NK-92 (cell line): ENCODE data around the gene TRMT2A.

Experiments
- DNase-seq: peaks from one replicate; lab custom pipeline; 2025; ENCODE audit not compliant: unreplicated experiment; lab: John Stamatoyannopoulos, UW

TRMT2A gene

DNA sequence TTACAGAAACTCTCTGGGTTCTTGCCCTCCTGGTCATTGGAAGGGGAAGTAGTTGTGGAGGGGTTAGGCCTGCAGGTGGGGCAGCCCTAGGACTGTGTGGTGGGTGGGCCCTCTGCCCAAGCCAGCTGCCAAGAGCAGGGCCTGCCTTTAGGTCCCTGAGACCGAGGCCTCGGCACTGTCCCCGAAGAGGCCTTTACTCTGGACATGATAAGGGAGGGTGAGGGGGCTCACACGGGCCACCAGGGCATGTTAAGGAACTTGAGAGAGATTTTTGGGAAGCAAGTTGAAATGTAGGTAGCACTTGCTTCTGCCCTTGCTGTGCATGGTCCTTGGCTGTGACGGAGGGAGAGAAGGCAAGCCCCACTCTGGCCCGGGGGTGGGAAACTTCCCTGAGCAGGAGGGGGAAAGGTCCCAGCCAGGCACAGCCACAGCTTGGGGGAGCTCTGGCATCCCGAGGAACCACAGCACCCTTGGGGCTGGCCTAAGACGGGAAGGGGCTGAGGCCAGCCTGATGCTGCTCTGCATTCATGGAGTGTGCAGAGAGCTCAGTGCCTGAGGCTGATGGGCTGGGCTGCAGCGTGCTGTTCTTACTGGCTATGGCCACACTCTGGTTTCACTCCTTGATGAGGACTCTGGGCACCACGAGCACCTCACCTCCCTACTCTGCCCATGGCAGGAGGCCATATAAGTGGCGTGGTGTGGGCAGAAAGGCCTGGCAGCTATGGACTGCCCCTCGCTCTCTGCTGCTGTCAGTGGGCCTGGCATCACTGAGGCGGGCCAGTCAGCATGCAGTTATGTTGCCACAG lies 8.9 kb downstream of the TRMT2A start:
- DNase-seq: no peak

DNA sequence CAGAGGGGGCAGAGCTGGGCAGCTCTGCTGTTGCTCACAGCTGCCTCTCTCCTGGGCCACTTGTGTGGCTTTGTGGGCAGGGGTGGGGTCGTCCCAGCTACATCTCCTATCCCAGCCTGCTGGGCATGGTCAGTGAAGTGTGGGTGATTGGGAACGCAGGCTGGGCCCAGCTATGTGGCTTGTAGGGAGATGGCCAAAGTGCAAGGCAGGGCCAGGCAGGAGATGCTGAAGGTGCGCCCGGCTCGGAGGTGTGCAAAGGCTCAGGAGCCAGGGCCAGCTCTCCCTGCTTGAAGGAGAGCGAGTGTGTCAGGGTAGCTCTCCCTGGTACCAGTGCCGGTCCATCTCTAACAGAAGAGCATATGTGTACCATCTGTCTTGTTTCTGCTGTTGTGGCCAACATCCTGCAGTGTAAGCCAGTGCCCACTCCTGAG lies 9.5 kb downstream of the TRMT2A start:
- no peak for DNase-seq

DNA sequence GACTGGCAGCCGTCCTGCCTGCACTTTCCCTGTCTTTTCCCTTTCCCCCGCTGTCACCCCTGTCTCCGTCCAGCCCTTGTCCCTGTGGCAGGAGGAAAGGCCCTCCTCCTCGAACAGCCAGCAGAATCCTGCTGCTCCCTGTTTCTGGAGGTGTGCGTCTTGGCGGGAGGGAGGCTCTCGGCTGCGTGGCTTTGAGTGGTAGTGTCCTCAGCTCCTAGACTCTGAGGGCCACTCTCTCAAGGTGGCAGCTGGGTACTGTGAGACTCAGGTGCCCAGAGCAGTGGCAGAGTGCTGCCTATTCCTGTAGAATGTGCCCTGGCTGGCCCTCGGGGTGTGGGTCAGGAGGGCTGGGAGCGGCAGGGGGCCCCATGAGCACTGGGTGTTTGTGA lies 10.2 kb downstream of the TRMT2A start:
- DNase-seq: no peak

DNA sequence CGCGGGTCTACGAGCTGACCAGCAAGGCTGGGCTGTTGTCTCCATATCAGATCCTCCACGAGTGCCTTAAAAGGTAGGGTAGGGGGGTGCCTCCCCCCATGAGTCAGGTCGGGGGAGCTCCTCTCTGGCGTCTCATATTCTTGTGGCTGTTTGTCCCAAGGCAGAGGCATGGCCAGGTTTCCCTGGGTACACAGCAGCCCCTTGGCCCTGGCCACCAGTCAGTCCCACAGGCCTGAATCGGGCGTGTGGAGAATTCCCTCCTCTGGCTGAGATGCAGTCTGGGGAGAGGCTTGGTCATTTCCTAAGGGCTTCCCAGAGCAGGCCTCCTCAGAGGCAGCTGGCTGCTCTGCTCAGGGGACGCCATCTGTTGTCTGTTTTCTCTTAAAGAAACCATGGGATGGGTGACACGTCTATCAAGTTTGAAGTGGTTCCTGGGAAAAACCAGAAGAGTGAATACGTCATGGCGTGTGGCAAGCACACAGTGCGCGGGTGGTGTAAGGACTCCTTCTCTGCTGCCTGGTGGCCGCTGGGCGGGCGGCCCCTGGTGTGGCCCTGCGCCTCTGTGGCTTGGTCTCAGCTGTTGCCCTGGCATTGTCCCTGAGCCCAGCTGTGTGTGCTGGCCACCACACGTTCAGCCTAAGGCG lies 10.7 kb downstream of the TRMT2A start:
- DNase-seq: no peak

DNA sequence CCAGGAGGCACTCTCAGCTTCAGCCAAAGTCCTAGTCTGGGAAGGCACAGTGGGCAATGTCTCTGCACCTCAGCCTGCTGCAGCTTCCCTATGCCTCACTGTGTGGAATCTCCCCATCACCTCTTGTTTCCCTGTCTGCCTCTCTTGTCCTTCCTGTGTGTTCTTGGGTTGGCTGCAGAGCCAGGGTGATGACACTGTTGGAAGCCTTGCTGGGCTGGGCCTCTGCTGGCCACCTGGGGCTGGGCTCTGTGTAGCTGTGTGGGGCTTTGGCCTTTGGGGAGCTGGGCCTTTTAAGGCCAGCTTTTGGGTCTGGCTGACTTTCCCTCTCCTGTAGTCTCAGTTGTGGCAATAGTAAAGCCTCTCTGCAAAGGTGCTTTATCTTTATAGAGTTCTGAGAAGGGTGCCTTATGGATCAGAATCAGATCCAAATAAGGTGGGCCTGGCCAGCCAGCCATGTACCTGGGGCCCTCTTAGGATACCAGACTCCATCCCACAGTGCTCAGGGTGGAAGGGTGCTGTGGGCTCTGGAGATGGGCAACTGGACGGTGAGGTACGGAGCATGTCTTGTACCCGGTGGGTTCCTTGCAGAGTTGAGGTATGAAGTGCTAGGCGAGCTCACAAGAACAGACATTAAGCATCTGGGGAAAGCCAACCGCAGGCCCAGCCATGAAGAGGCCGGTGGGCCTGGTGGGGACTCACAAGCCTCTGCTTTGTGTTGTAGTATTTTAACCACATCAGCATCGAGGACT lies 11.4 kb downstream of the TRMT2A start:
- no peak for DNase-seq

DNA sequence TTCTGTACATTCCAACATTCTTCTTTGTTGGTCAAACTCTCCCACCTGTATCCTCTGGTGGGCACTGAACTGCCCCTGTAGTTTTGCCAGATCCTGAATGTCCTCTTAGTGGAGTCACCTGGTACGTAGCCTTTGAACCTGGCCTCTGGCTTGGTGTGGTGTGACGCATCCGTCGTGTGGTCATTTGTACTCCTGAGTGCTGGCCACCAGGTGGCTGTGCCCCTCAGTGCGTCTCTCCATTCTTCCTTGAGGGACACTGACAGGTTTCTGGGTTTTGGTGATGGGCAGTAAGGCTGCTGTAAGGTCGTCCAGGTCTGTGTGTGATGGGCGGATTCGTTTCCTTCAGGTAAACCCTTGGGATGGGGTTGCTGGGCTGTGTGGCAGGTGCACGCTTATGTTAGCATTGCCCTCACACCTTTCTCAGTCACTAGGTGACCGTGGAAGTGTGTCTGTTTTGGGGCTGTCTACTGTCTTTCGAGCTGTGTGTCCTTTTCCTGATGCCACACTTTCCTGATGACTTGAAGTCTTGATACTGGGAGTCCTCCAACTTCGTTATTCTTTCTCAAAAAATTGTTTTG lies 14.7 kb downstream of the TRMT2A start:
- DNase-seq: no peak

DNA sequence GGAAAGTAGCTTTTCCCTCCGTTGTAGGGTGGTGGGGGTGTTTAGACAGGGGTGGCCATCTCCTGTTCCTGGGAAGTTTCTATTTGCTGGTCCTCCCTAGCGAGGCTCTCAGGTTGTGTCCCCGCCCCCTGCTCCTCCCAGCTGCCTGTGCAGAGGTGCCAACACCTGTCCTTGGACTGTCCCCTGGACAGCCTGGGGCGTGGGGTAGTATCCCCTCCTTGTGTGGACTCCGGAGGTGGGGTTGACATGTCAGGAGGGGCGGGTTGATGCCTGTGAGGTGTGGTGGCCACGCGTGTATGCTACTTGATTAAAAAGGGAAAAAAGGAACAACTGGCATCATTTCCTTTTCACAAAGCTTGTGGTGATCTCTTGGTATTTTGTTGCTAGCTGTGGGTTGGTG lies 15.4 kb downstream of the TRMT2A start:
- DNase-seq: no peak

DNA sequence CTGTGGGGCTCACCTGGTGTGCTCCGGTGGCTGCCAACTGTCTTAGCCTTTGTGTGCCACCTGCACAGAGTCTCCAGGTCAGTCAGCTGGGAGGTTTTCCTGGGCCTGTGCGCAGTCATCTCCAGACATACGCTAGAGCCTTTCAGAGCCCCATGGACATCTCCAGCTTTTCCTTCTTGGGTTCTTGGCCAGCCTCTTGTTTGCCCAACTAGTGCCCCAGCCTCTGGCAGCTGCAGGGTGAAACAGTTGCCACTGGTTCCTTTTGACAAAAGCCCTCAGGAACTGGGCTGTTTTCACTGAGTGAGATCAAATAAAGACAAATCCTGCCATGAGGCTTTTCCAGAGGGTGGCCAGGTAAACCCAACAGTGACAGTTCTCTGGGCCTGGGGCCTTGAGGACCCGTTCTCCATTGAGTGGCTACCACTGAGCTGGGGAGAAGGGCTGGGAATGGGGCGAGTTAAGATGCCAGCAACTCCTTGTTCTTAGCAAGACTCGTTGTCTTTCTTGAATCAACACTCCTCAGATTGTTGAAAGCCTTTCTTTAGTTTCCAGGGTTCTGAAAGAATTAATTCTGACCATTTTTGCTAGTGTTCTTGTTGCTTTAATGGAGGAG lies 17.8 kb downstream of the TRMT2A start:
- DNase-seq: no peak

DNA sequence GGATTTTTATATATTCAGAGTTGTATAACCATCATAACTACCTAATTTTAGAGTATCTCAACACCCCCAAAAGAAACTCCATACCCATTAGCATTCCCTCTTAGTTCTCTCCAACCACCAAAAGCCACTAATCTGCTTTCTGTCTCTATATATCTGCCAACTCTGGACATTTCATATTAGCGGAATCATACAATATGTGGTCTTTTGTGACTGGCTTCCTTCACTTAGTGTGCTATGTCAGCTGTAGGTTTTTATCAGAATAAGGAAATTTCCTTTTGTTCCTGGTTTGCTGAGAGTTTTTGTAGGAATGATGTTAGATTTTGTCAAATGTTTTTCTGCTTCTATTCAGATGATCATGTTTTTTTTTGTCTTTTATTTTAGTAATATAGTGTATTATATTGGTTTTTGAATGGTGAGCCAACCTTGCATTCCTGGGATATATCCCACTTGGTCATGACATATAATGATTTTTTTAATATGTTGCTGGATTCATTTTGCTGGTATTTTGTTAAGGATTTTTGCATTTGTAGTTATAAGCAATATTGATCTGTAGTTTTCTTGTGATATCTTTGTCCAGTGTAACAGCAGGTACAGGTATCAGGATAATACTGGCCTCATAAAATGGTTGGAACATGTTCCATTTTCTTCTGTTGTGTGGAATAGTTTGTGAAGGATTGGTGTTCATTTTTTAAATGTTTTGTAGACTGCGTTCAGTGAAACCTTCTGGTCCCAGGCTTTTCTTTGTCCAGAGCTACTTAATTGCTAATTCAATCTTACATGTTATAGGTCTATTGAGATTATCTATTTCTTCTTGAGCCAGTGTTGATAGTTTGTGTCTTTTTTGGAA lies 20.2 kb downstream of the TRMT2A start:
- DNase-seq: no peak

DNA sequence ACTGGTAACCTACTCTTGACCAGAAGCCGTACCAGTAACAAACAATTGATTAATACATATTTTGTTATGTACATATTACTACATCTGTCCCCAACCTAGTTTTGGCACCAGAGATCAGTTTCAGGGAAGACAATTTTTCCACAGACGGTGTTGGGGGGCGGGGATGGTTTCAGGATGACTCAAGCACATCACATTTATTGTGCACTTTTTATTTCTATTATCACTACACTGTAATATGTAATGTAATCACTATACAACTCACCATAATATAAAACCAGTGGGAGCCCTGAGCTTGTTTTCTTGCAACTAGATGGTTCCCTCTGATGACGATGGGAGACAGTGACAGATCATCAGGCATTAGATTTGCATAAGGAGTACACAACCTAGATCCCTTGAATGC lies 21.5 kb downstream of the TRMT2A start:
- DNase-seq: no peak

DNA sequence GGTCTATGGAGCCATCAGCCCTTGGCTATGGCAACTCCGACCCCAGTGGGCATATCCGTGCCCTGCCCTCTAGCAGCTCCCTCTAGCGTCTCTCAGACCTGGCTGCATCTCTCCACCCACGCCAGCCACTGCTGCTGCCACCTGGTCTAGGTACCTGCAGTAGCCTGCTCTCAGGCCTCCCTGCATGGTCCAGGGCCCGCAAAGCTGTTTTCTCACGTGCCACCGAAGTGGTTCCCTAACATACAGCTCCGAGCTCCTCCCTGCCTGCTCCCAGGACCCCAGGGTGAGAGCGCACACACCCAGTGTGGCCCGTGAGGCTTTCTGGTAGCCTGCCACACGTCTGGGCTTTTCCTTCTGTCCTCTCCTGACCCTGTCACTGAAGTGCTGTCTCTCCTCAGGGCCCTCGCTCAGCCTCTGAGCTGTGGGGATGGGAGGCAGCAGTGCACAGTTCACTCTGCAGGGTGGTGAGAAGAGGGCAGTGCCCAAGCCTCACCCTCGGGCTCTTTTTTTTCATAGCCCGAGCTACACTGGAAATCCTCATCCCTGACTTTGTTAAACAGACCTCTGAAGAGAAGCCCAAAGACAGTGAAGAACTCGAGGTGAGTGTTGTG lies 22.7 kb downstream of the TRMT2A start:
- no peak for DNase-seq

DNA sequence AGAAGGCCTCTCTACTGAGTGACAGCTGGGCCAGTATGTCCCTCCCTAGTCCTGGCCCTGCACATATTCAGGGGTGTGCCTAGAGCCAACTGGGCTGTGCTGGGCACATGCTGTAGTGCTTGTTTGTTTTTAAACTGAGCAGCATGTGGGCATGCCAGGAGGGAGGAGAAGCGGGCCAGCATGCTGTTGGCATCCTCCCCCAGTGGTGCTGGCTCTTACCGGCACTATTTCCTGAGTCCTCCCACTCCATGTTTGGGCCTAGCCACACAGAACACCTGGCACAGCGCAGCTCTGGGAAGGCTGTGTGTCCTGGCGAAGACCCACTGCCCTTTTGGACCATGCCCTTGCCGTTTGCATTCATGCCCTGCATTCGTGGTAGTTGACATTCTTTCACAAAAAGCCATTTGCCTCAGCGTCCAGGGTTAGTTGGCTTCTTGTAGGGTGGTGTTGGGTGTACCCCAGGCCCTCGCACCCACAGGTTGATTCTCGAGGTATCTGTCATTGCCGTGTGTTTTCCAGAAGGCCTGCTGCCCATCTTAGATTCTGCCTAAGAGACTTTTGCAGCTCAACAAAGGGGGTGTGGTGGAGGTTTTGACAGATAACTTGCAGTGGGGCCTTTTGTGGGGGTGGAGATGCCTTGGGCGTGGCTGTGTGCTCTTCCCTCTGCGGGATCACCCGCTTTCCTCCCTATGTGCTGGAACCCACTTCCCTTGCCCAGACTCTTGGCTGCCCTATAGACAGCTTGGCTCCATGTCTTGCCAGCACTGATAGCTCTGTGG lies 23.4 kb downstream of the TRMT2A start:
- DNase-seq: no peak

DNA sequence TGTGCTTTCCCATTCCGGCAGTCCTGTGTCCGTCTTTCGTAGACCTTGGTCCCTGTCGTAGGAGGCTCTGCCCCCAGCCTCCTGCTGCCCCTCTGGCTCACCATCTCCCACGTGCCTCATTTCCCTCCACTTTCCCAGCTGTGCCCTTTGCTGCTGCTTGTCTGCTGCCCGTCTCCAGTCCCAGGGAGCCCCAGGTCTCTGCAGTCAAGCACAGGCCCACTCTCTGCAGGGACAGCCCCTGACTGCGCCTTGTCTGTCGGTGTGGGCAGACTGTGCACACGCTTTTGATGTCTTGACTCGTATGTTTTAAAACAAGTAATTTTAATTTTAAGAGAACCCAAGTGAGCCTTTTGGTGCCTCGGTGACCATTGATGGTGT lies 24.6 kb downstream of the TRMT2A start:
- DNase-seq: no peak

DNA sequence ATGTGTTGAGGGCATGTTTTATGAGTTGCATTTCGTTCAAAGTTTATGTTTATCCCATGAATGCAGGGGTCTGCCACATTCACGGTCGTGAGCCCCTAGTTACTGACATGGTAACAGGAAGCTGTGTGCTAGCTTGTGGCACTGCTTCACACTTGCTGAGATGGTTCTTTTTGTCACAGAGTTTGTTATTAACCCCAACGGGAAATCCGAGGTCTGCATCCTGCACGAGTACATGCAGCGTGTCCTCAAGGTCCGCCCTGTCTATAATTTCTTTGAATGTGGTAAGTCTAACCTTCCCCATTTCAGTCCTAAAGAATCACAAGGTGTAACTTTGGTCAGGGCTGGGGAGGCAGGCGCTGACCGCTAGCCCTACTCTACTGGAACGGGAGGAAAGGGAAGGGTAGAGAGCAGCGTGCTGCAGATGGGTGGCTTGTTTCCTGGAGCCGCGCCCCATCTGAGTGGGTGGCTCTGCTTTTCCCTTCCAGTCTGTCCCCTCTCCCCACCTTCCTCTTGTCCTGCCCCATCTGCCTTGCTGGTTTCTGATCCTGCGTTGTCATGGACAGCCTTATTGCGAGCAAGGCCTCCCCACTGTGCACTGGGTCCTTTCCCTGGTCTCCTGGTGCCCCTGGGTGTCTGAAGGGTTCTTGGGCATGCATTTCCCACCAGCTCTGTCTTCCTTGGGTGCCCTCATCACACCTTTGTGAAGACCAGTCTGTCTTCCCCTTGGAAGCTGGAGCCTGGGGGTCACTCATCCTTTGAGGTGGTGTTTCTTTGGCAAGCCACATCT lies 25.1 kb downstream of the TRMT2A start:
- DNase-seq: no peak

DNA sequence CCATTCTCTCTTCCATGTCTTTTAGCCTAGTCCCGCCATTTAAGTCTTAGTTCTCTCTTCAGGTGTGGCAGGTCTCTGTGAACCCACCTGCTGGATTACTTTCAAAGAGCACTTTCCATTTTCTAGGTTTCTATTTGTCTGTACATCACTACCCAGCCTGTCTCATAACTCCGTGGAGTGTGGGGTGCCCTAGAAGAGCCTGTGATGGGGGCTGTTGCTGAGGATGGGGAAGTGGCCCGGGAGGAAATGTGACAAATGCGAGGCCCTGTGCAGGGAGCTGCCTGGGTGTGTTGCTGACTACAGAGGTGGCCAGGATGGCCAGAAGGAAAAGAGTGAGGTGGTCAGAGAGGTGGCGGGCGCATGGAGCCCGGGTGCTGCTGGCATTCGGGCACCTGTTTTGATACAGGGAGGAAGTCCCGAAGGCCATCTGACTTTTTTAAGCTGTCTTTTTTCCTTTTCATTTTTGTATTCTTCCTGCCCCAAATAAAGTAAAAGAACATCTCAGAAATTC lies 26.2 kb downstream of the TRMT2A start:
- DNase-seq: no peak

DNA sequence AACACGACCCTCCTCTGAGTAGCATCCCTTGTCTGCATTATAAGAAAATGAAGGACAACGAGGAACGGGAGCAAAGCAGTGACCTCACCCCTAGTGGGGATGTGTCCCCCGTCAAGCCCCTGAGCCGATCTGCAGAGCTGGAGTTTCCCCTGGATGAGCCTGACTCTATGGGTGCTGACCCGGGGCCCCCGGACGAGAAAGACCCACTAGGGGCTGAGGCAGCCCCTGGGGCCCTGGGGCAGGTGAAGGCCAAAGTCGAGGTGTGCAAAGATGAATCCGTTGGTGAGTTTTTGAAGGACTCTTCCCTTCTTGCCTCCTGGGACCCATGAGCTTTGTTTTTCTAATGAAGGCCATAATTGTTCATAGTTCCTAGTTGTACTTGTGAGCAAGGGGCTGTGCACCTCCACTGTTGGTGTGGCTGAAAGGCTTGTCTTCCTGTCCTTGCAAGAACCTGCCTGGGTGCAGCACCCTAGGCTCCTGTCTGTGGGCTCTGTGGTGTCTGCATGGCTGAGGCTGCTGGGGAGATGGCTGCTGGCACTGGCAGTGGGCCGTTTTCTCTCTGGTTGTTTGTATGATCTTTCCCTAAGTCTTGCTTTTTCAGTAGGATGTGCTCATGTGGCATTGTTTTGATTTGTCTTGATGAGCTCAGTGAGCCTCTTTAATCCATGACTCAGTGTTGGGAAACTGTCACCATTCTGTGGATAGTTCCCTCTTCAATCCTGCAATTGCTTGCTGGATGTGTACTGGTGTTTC lies 26.9 kb downstream of the TRMT2A start:
- DNase-seq: no peak

DNA sequence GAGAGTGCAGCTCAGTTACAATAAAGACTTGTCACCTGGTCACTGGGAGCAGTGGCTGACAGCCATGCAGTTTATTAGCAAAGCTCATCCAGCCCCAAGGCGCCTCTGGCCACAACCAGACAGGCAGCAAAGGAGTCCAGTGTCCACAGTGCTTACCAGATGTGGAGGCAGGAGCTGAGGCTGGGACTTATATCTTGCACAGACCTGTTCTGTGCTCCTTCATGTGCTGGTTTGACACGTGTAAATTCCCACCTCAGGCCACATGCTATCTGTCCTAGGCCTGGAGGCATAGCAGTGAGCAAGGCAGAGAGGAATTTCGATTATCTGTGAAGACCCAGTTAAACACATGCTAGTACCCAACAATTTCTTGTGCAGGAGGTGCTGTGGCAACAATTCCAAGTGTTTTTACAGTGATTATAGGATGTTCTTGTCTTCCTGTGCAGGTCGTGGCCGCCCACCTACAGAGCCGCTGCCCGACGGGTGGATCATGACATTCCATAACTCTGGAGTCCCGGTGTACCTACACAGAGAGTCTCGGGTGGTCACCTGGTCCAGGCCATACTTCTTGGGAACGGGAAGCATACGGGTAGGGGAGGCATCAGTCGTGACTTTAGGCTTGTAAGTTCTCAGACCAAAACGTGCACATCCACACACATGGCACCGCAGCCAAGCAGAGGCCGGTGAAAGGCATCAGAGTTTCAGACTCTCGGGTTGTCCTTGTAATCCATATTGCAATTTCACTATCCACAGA lies 27.6 kb downstream of the TRMT2A start:
- DNase-seq: no peak
